H9 (cell line): ENCODE data around the gene C16orf87. TPM values are rescaled to one million over a fixed set of nuclear protein-coding genes. Genes with fewer than 3 reads are reported as not detected.

Experiments used
- DNase-seq: peaks from one replicate; pipeline ENCODE4 v3.0.0-alpha.2; 2017
- H2AFZ ChIP-seq: one replicate; pipeline ENCODE4 v1.6.1; 2013; ENCODE audit warnings: mild to moderate bottlenecking, low read length, control low read depth, moderate library complexity
- H2AK5ac ChIP-seq: 2 replicates; pipeline ENCODE4 v1.6.1; 2013; ENCODE audit warnings: low read length, control low read depth, mixed read lengths; ENCODE audit not compliant: insufficient read length
- H2BK120ac ChIP-seq: one replicate; pipeline ENCODE4 v1.6.1; 2013; ENCODE audit warnings: low read depth, mild to moderate bottlenecking, low read length, control low read depth, inconsistent platforms; ENCODE audit not compliant: poor library complexity, severe bottlenecking
- H2BK12ac ChIP-seq: 2 replicates; pipeline ENCODE4 v1.6.1; 2013; ENCODE audit warnings: low read length, control low read depth, mixed read lengths, low read depth; ENCODE audit not compliant: insufficient read length
- H2BK15ac ChIP-seq: 2 replicates; pipeline ENCODE4 v1.6.1; 2013; ENCODE audit warnings: low read depth, low read length, control low read depth
- H2BK20ac ChIP-seq: one replicate; pipeline ENCODE4 v1.6.1; 2013; ENCODE audit warnings: low read depth, mild to moderate bottlenecking, low read length, control low read depth, inconsistent platforms; ENCODE audit not compliant: poor library complexity, severe bottlenecking
- H2BK5ac ChIP-seq: 2 replicates; pipeline ENCODE4 v1.6.1; 2013; ENCODE audit warnings: low read length, control low read depth, mixed read lengths; ENCODE audit not compliant: insufficient read length
- H3K14ac ChIP-seq: 2 replicates; pipeline ENCODE4 v1.6.1; 2013; ENCODE audit warnings: low read length, control low read depth; ENCODE audit not compliant: insufficient read depth
- H3K18ac ChIP-seq: 2 replicates; pipeline ENCODE4 v1.6.1; 2013; ENCODE audit warnings: low read depth, mild to moderate bottlenecking, mixed read lengths, low read length, control low read depth; ENCODE audit not compliant: insufficient read length
- H3K23ac ChIP-seq: 2 replicates; pipeline ENCODE4 v1.6.1; 2013; ENCODE audit warnings: low read length, control low read depth, mixed read lengths, low read depth; ENCODE audit not compliant: insufficient read length
- H3K23me2 ChIP-seq: 2 replicates; pipeline ENCODE4 v1.6.1; 2013; ENCODE audit warnings: low read depth, mild to moderate bottlenecking, mixed read lengths, low read length, control low read depth; ENCODE audit not compliant: insufficient read length, poor library complexity, severe bottlenecking
- H3K27ac ChIP-seq: 2 replicates; pipeline ENCODE4 v1.5.1; 2013; ENCODE audit warnings: low read length, control low read depth, mixed read lengths, low read depth; ENCODE audit not compliant: insufficient read length
- H3K27me3 ChIP-seq: 2 replicates; pipeline ENCODE4 v1.6.1; 2013; ENCODE audit warnings: low read length, control low read depth, inconsistent platforms; ENCODE audit not compliant: insufficient read depth
- H3K4ac ChIP-seq: 2 replicates; pipeline ENCODE4 v1.6.1; 2013; ENCODE audit warnings: low read depth, mild to moderate bottlenecking, control low read depth, inconsistent platforms, low read length, moderate library complexity
- H3K4me1 ChIP-seq: 2 replicates; pipeline ENCODE4 v1.6.1; 2013; ENCODE audit warnings: low read length, control low read depth, inconsistent platforms; ENCODE audit not compliant: insufficient read depth
- H3K4me2 ChIP-seq: 2 replicates; pipeline ENCODE4 v1.6.1; 2013; ENCODE audit warnings: low read length, control low read depth, mixed read lengths; ENCODE audit not compliant: insufficient read length, insufficient read depth
- H3K56ac ChIP-seq: 2 replicates; pipeline ENCODE4 v1.6.1; 2013; ENCODE audit warnings: low read depth, mild to moderate bottlenecking, mixed read lengths, low read length, control low read depth; ENCODE audit not compliant: insufficient read length
- H3K79me1 ChIP-seq: 2 replicates; pipeline ENCODE4 v1.6.1; 2013; ENCODE audit warnings: low read depth, mild to moderate bottlenecking, moderate library complexity, low read length, control low read depth, inconsistent platforms; ENCODE audit not compliant: insufficient read depth, poor library complexity, severe bottlenecking
- H3K79me2 ChIP-seq: 2 replicates; pipeline ENCODE4 v1.6.1; 2013; ENCODE audit warnings: low read length, control low read depth, inconsistent platforms; ENCODE audit not compliant: insufficient read depth
- H3K9ac ChIP-seq: 2 replicates; pipeline ENCODE4 v1.6.1; 2013; ENCODE audit warnings: low read length, control low read depth, mixed read lengths; ENCODE audit not compliant: insufficient read length; ENCODE audit errors: extremely low read depth
- H3K9me3 ChIP-seq: one replicate; pipeline ENCODE4 v1.6.1; 2013; ENCODE audit warnings: low read depth, low read length, inconsistent platforms; ENCODE audit not compliant: control insufficient read depth
- H3T11ph ChIP-seq: one replicate; pipeline ENCODE4 v1.6.1; 2013; ENCODE audit warnings: mild to moderate bottlenecking, low read length, control low read depth, inconsistent platforms
- H4K20me1 ChIP-seq: one replicate; pipeline ENCODE4 v1.6.1; 2013; ENCODE audit not compliant: control insufficient read depth, insufficient read length, insufficient read depth
- H4K5ac ChIP-seq: 2 replicates; pipeline ENCODE4 v1.6.1; 2013; ENCODE audit warnings: low read depth, mild to moderate bottlenecking, mixed read lengths, low read length, control low read depth; ENCODE audit not compliant: insufficient read length
- H4K8ac ChIP-seq: replicated peaks from 2 replicates; pipeline ENCODE4 v1.6.1; 2013; ENCODE audit warnings: low read length, control low read depth, mixed read lengths, low read depth; ENCODE audit not compliant: insufficient read length
- H4K91ac ChIP-seq: 2 replicates; pipeline ENCODE4 v1.6.1; 2013; ENCODE audit warnings: low read depth, mild to moderate bottlenecking, moderate library complexity, mixed read lengths, low read length, control low read depth; ENCODE audit not compliant: insufficient read length
- H3K27ac Mint-ChIP-seq, 3 experiments: 2 replicates in 2 of 3; 3 replicates in 1 of 3; pipeline ENCODE4 v1.8.0; 2020 to 2021; ENCODE audit warnings: mixed read lengths in 3 of 3, mild to moderate bottlenecking in 1 of 3, moderate library complexity in 1 of 3
- H3K27me3 Mint-ChIP-seq: 2 replicates; pipeline ENCODE4 v1.8.0; 2021; ENCODE audit warnings: low read depth, mild to moderate bottlenecking, moderate library complexity, mixed read lengths
- H3K36me3 Mint-ChIP-seq, 3 experiments: 2 replicates in 2 of 3; 3 replicates in 1 of 3; pipeline ENCODE4 v1.8.0; 2020 to 2021; ENCODE audit warnings: low read depth in 3 of 3, mixed read lengths in 3 of 3; ENCODE audit not compliant: insufficient read depth in 1 of 3
- H3K4me1 Mint-ChIP-seq, 2 experiments: 2 replicates each; pipeline ENCODE4 v1.8.0; 2020; ENCODE audit warnings: mixed read lengths in 2 of 2
- H3K4me3 Mint-ChIP-seq, 2 experiments: 2 replicates in 1 of 2; 3 replicates in 1 of 2; pipeline ENCODE4 v1.8.0; 2020 to 2021; ENCODE audit warnings: mild to moderate bottlenecking in 2 of 2, mixed read lengths in 2 of 2, moderate library complexity in 1 of 2
- H3K9me3 Mint-ChIP-seq, 2 experiments: 2 replicates in 1 of 2; 3 replicates in 1 of 2; pipeline ENCODE4 v1.8.0; 2020; ENCODE audit warnings: mild to moderate bottlenecking in 2 of 2, mixed read lengths in 2 of 2, moderate library complexity in 1 of 2
- CTCF ChIP-seq: fragments of 200-600 bp; sonication (generic); conservative IDR thresholded peaks from 3 replicates; pipeline ENCODE4 v1.8.0; 2021; ENCODE audit warnings: antibody characterized with exemption, mild to moderate bottlenecking
- WGBS: extraction: QIAGEN DNeasy Blood & Tissue Kit; methylation state at CpG from one replicate; pipeline ENCODE4 v1.1.7; 2013; ENCODE audit warnings: missing lambda C conversion rate, low lambda C conversion rate, mixed read lengths; ENCODE audit not compliant: insufficient read length; ENCODE audit errors: extremely low coverage; 5-methylcytosine and 5-hydroxymethylcytosine counted together
- long read RNA-seq: library from polyadenylated mRNA; unstranded; transcript quantifications from one replicate; pipeline ENCODE4 v2.0.0, GENCODE V29; 2020
- total RNA-seq: library from RNA; stranded (reverse); gene quantifications from 2 replicates; pipeline ENCODE4 v1.2.1, GENCODE V29; 2021

The C16orf87 gene
- 16.7 and 18.2 TPM in 2 replicates for total RNA-seq
- long read RNA-seq, full-length matches to known transcripts, result 113 of 121 reads
- long read RNA-seq, partial matches to known transcripts, result 1 of 121 reads
- long read RNA-seq, other reads (novel, unspliced or antisense), result 7 of 121 reads

GRCh38 chr16:46830902-46831647 is at the start of gene C16orf87:
Gene C16orf87, minus strand, starts transcription at chr16:46831180. Its CDS starts 31 bp downstream, at chr16:46831149.
- WGBS, result no CpG with 5 or more reads among the region's 94 CpGs

More at GRCh38 chr16:46830902-46831647, at the start of gene C16orf87:
- H3K9ac ChIP-seq, result peak within 1 kb of the TSS; percentile 83
- Mint-ChIP-seq H3K4me3 (peak within 1 kb of the TSS; percentile 93 to 96), H3K27me3 (peaks cover 3% of the 10 kb centered on the region; the same call in 1 of the 2 replicates), H3K36me3 (no peaks in the 10 kb centered on the region), H3K9me3 (peaks cover 0 to 3% of the 10 kb centered on the region in 2 experiments; a peak in 1 of 5 replicates), H3K4me1 (peaks cover 18 to 20% of the 10 kb centered on the region in 2 experiments), H3K27ac (peak within 1 kb of the TSS; percentile 94 to 97 (median 97))
- H3K9me3 ChIP-seq, result no peaks in the 10 kb centered on the region
- peak within 1 kb of the TSS; percentile 62 for H3K4me2 ChIP-seq
- H2BK20ac ChIP-seq, result no peak within 1 kb of the TSS
- no peak within 1 kb of the TSS for H3K18ac ChIP-seq
- peak; percentile 92 for DNase-seq
- no peak for TF ChIP-seq CTCF
- H2BK120ac ChIP-seq, result peak within 1 kb of the TSS; percentile 38
- H3K4me1 ChIP-seq, result no peaks in the 10 kb centered on the region
- no peak within 1 kb of the TSS for H4K8ac ChIP-seq
- no peak within 1 kb of the TSS for H4K5ac ChIP-seq
- H3K79me1 ChIP-seq, result no peaks in the 10 kb centered on the region
- peaks cover 3% of the 10 kb centered on the region; the same call in 1 of the 2 replicates for H3K79me2 ChIP-seq
- H2BK15ac ChIP-seq, result no peak within 1 kb of the TSS
- no peaks in the 10 kb centered on the region for H4K20me1 ChIP-seq
- H3K27ac ChIP-seq, result no peak within 1 kb of the TSS
- no peak within 1 kb of the TSS for H2AFZ ChIP-seq
- no peak within 1 kb of the TSS for H3K56ac ChIP-seq
- no peak within 1 kb of the TSS for H3T11ph ChIP-seq
- no peak within 1 kb of the TSS for H2BK12ac ChIP-seq
- H3K23me2 ChIP-seq, result no peaks in the 10 kb centered on the region
- H2AK5ac ChIP-seq, result no peak within 1 kb of the TSS
- H4K91ac ChIP-seq, result no peak within 1 kb of the TSS
- H3K14ac ChIP-seq, result peak within 1 kb of the TSS; percentile 44
- H3K27me3 ChIP-seq, result no peaks in the 10 kb centered on the region
- no peak within 1 kb of the TSS; the same call in 1 of the 2 replicates for H3K4ac ChIP-seq
- H3K23ac ChIP-seq, result no peak within 1 kb of the TSS
- H2BK5ac ChIP-seq, result no peak within 1 kb of the TSS
